ENCODE measurements around the gene FAF1.

GRCh38 chr1:50487725-50488124 lies 472.3 kb downstream of the FAF1 start:
- no peak for TF ChIP-seq CTCF (conservative IDR thresholded peaks at IDR 0.05 in 1 of 2, IDR thresholded peaks at IDR 0.05 in 1 of 2; ENCODE audit: low read depth in 1 of 2, low read length in 2 of 2)
- no peak for TF ChIP-seq EZH2 (IDR thresholded peaks at IDR 0.05; ENCODE audit: low read length, missing control alignments)
